GM19372 (cell line): ENCODE data around the gene EPN3.
A peak's percentile ranks its signal among the peaks of the same experiment; 100 is the strongest.

Experiments used
- ATAC-seq: cut with Tn5 transposase; IDR thresholded peaks from one replicate; pipeline ENCODE4 v1.9.1; 2021; ENCODE audit warnings: mild to moderate bottlenecking, low read depth, moderate library complexity; ENCODE audit not compliant: unreplicated experiment

Gene EPN3

DNA sequence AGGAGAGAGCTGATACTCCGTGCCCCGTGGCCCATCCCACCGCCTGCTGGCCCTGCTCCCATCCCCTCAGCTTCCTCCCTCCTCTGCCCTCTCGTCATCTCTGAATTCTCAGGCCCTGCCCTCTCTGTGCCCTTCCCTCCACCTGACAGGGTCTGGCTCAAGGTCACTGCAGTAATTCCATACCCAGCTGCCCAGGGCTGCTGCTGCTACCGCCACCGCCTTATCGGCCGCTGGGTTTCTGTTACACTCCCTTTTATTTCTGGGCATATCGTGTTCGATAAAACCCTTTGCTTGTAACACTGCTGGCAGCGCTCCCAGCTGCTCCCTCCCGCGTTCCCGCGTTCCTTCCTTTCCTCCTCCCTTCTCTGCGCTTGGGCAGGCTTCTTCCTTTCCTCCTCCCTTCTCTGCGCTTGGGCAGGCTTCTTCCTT is 1.2 kb downstream of the EPN3 start:
- no peak for ATAC-seq

DNA sequence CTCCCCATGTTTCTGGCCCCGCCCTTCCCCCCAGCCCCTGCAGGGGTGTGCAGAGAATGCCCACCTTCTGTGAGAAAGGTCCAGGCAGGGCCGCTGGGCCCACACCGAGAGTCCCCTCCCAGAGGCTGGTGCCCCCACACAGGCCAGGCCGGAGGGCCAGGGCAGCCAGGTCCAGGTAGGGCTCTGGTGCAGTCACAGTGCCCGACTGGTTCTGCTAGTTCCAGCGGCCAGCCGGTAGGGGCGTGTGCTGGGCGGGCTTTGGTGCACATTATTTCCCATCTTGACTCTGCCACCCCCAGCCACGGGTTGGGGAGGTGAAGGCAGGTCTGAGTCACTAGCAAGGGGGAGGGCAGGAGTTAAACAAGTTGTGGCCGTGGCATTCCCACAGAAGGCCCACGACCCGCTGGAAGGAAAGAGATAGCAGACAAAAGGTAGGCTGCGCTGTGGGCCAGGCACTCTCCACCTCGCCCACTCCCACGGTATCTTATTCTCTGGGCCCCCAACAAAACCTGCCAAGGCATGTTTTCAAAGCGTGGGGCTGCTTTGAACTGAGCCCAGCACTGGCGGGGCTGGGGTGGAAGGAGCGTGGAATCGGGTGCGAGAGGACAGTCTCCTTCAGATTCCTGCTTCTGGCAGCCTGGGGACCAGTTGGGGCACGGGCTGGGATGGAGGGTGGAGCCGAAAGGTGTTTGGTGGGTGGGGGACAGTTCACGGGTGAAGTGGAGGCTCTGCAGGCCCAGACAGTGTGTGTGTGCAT is 1.9 kb downstream of the EPN3 start:
- no peak for ATAC-seq

- ATAC-seq = no peak
Observed at GRCh38 chr17:50534979-50535326, 2.4 kb downstream of the EPN3 start.

GRCh38 chr17:50535407-50535806 is 2.9 kb downstream of the EPN3 start:
- ATAC-seq = no peak

DNA sequence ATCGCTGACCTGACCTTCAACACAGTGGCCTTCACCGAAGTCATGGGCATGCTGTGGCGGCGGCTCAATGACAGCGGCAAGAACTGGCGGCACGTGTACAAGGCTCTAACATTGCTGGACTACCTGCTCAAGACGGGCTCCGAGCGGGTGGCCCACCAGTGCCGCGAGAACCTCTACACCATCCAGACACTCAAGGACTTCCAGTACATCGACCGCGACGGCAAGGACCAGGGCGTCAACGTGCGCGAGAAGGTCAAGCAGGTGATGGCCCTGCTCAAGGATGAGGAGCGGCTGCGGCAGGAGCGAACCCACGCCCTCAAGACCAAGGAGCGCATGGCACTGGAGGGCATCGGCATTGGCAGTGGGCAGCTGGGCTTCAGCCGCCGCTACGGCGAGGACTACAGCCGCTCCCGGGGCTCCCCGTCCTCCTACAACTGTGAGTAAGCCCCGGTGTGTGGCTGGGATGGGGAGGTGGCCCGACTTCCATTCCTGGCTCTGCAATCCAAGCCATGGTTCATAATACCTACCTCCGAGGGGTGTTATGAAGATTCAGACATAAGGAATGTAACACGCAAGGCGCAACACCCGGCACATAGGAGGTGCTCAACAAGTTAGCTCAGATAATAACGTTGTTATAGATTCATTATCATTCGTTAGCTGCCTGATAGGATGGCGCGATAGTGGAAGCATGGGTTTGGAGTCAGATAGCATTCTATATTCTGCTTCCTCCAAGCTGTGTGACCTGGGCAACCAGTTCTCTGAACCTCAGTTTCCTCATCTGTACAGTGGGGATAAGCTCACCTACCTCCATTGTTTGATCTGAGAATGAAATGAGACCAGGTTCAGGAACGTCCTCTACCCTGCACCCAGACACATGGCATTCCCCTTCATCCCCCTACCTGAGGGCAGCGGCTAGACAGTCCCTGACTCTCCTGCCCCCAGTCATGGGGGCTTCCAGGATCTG is 4.4 kb downstream of the EPN3 start:
- ATAC-seq = no peak

DNA sequence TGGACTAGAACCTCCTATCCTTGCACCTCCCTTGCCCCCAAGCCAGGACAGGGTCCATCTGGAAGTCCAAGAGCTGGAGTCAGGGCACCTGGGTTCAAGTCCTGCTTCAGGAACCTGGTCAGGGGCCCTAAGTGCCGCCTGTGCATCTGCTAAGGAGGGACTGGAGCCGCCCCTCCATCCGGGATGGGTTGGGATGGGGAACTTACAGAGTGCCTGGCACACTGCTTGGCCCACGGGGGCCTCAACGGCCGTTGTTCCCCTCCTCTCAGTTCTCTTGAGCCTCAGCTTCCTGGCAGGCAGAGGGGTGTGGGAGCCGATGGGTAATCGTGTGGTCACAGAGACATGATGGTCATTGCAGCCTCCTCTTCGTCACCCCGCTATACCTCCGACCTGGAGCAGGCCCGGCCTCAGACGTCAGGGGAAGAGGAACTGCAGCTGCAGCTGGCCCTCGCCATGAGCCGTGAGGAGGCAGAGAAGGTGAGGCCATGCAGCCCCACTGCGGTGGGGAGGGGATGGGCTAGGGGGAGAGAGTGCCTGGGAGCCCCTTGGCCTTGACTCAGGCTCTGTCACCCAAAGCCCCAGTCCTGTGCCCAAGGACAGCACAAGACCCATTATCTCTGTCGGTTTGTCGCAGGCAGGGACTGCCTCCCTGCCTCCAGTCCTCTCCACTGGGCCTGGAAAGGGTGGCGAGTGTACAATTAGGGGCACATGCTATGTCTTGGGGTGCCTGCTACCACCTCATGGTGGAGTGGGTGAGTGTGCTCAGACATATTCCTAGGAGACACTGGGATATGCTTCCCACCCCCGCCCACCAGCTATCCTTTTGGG is 5.4 kb downstream of the EPN3 start:
- ATAC-seq = no peak

DNA sequence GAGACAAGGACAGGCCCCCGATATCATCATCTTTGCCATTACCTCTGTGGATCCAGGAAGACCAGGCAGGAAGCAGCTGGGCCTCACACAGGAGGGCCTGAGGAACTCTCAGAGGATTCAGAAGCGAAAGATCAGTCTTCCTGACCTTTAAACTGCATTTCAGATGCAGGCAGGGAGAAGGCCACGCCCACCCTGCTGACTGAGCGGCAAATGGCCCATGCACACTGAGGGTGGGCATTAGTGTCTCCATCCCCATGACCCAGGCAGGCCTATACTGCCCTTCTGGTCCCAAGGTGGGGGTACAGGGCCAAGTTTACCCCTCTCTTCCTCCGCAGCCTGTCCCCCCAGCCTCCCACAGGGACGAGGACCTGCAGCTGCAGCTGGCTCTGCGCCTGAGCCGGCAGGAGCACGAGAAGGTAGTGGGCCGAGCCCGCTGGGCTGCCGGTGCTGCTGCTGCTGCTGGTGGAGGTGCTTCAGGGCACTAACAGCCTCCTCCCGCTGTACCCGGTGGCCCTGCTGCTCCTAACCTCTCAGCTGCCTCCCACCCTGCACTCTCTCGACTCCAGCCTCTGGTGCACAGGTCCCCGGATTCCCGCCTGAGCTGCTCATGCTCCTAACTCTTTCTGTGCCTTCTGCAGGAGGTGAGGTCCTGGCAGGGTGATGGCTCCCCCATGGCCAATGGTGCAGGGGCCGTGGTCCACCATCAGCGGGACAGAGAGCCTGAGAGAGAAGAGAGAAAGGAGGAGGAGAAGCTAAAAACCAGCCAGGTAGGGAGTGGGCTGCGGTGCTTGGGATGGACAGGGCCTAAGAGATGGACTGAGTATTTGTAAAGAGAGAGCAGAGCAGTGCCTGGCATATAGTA is 6.2 kb downstream of the EPN3 start:
- no peak for ATAC-seq

- no peak for ATAC-seq
Observed at GRCh38 chr17:50539762-50540559, 7.4 kb downstream of the EPN3 start.

DNA sequence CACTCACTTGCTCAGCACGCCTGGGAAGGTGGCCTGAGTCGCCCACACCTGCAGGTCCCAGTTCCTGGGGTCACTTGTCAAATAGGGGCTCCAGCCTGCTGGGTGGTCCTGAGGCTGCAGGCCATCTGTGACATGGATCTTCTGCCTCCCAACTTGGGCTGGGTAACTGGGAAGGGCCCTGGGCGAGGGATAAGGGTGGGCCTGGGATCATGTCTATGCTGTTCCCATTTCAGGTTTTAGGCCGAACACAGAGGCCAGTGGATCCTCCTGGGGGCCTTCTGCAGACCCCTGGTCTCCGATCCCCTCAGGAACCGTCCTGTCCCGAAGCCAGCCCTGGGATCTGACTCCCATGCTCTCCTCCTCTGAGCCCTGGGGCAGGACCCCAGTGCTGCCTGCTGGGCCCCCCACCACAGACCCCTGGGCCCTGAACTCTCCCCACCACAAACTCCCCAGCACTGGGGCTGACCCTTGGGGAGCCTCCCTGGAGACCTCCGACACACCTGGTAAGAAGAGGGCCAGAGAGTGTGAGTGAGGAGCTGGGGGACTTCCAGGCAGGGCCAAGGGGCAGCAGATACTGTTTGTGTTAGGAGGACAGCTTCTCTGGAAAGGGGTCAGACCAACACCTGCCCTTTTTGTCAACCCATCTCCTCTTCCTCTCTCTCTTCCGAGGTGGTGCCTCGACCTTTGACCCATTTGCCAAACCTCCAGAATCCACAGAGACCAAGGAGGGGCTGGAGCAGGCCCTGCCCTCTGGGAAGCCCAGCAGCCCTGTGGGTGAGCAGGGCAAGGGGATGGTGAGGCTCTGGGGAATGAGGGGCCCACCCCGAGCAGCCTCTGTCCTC is 8.2 kb downstream of the EPN3 start:
- no peak for ATAC-seq

DNA sequence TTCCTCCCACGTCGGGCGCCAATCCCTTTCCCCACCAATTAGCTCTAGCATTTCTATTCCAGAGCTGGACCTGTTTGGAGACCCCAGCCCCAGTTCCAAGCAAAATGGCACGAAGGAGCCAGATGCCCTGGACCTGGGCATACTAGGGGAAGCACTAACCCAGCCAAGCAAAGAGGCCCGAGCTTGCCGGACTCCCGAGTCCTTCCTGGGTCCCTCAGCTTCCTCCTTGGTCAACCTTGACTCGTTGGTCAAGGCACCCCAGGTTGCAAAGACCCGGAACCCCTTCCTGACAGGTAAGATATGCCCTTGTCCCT is 8.8 kb downstream of the EPN3 start:
- no peak for ATAC-seq

- peak; percentile 78 for ATAC-seq
Observed at GRCh38 chr17:50541716-50542688, 9.5 kb downstream of the EPN3 start.

GRCh38 chr17:50542795-50543774 is 10.6 kb downstream of the EPN3 start:
- ATAC-seq = no peak

DNA sequence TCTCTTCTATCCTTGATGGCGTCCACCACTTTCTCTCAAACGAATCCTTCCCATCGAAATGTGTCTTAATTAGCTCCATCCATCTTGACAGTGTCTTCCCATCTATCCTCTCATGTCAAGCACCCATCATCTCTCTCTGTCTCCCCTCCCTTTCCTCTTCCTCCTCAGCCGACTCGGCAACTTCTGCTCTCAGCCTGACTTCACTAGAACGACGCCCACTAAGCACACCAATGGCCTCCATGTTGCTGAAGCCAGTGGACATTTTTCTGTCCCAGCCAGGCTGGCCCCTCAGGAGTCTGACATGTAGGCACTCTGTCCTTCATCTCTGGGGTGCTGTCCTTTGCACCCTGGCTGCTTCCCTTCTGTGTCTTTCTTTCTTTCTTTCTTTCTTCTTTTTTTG is 12.0 kb downstream of the EPN3 start:
- ATAC-seq = no peak

- no peak for ATAC-seq
Observed at GRCh38 chr17:50545311-50545710, 12.8 kb downstream of the EPN3 start.

DNA sequence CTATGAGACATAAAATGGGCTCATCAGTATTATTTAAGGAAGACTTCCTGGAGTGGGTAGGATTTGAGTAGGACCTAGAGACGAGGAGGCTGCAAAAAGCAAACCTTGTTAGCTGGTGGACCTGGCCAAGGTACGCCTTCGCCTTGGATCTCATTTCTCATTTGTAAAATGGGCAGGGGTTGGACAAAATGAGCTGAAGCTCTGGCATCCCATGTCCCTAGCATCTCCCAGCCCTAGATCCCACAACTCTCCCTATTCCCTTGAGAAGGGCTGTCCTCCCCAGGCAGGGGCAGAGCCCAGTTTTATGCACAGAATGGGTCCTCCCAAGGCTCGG is 14.1 kb downstream of the EPN3 start:
- ATAC-seq = no peak

DNA sequence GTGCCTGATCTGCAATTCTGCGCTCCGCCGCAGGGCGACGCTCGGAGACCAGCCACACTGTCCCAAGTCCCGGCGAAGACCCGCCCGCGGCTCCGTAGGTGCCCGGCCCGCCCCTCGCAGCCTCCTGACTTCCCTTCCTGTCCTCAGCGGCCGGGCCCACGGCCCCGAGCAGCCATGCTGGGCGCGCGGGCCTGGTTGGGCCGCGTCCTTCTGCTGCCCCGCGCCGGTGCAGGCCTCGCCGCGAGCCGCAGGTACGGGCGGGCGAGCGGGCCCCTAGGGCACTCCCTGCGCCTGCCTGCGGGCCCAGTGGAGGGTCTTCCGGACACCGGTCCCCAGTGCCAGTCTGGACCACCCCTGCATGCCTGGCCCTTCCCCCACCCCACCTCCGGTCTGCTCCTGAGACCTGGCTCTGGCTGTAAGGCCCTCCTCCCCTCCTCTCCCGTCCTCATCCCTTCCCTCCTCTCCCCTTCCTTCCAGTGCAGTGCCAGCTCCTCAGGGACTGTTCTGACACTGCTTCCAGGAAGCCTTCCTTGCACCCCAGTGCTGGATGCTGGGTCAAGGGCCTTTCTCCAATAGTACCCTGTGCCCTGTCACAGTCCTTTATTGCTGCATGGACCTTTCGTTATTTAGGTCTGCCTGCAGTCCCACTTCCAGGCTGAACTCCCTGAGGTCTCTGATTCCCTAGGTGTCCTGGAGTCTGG is 14.7 kb downstream of the EPN3 start, which contains the start of gene SPATA20:
Gene SPATA20 (plus strand): TSS at position 140 of the 701 bp plus-strand sequence. CDS start 35 bp downstream, at position 175.
- peak; percentile 64 for ATAC-seq
